KMS-11 (cell line): Measurements from ENCODE around the gene KLK7.

Experiments used
- H2AFZ ChIP-seq: fragments of 200-600 bp; sonication (generic); 2 replicates; pipeline ENCODE4 v1.6.1; 2016; ENCODE audit warnings: antibody characterized with exemption, mixed run types, low read depth
- H3K27ac ChIP-seq: fragments of 200-600 bp; sonication (generic); 2 replicates; pipeline ENCODE4 v1.6.1; 2016; ENCODE audit warnings: mild to moderate bottlenecking, mixed run types
- H3K27me3 ChIP-seq: fragments of 200-600 bp; sonication (generic); 2 replicates; pipeline ENCODE4 v1.6.1; 2017; ENCODE audit warnings: mild to moderate bottlenecking, low read depth, mixed run types, moderate library complexity; ENCODE audit not compliant: insufficient read depth
- H3K36me3 ChIP-seq: fragments of 200-600 bp; sonication (generic); 2 replicates; pipeline ENCODE4 v1.6.1; 2017; ENCODE audit warnings: mild to moderate bottlenecking, mixed run types; ENCODE audit not compliant: insufficient read depth
- H3K4me1 ChIP-seq: fragments of 200-600 bp; sonication (generic); 2 replicates; pipeline ENCODE4 v1.6.1; 2016; ENCODE audit warnings: mild to moderate bottlenecking, low read depth, mixed run types; ENCODE audit not compliant: poor library complexity, severe bottlenecking
- H3K4me2 ChIP-seq: fragments of 200-600 bp; sonication (generic); 2 replicates; pipeline ENCODE4 v1.7.0; 2016; ENCODE audit warnings: mild to moderate bottlenecking, mixed run types
- H3K4me3 ChIP-seq: fragments of 200-600 bp; sonication (generic); IDR thresholded peaks from 2 replicates; pipeline ENCODE4 v1.6.1; 2017; ENCODE audit warnings: low read depth, low read length, mixed read lengths; ENCODE audit not compliant: insufficient read depth
- H3K79me2 ChIP-seq: fragments of 200-600 bp; sonication (generic); 2 replicates; pipeline ENCODE4 v1.6.1; 2016; ENCODE audit warnings: low read depth, mixed run types; ENCODE audit not compliant: insufficient read depth
- H3K9ac ChIP-seq: fragments of 200-600 bp; sonication (generic); 2 replicates; pipeline ENCODE4 v1.6.1; 2016; ENCODE audit warnings: mild to moderate bottlenecking, mixed run types
- H4K20me1 ChIP-seq: fragments of 200-600 bp; sonication (generic); 2 replicates; pipeline ENCODE4 v1.6.1; 2016; ENCODE audit warnings: mild to moderate bottlenecking, mixed run types; ENCODE audit not compliant: insufficient read depth
- TF ChIP-seq, protein P1 (sequence below): fragments of 200-600 bp; sonication (generic); conservative IDR thresholded peaks from 2 replicates; pipeline ENCODE4 v1.6.1; 2017; ENCODE audit warnings: low read depth, mild to moderate bottlenecking, antibody characterized with exemption, low read length, moderate library complexity, mixed read lengths

Gene KLK7

DNA sequence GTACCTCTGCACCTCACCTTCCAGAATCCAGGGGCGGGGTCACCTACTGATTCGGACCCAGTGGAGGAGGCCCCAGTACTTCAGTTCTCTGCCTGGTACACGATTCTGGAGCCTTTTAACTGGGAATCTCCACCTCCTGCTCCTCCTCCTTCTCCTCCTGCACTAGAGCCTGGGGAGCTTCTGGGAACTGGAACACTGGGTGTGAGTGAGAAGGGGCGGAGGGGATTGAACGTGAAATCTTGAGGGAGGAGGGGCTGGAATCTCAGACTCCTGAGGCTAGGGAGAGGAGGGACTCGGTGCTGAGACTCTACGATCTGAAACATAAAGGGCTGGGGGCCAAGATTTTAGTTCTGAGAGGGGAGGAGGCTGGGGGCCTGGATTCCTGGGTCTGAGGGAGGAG is 17.8 kb upstream of the KLK7 start, which contains the start of gene KLK8:
TSS of gene KLK8 (minus strand) at position 90 of the 400 bp plus-strand sequence. CDS start 437 bp downstream, outside the sequence.
- H2AFZ ChIP-seq: no peak within 1 kb of the TSS
- H3K36me3 ChIP-seq: no peaks in the 10 kb centered on the region
- peaks cover 4% of the 10 kb centered on the region; the same call in 1 of the 2 replicates for H3K27me3 ChIP-seq
- TF ChIP-seq, protein P1, sequence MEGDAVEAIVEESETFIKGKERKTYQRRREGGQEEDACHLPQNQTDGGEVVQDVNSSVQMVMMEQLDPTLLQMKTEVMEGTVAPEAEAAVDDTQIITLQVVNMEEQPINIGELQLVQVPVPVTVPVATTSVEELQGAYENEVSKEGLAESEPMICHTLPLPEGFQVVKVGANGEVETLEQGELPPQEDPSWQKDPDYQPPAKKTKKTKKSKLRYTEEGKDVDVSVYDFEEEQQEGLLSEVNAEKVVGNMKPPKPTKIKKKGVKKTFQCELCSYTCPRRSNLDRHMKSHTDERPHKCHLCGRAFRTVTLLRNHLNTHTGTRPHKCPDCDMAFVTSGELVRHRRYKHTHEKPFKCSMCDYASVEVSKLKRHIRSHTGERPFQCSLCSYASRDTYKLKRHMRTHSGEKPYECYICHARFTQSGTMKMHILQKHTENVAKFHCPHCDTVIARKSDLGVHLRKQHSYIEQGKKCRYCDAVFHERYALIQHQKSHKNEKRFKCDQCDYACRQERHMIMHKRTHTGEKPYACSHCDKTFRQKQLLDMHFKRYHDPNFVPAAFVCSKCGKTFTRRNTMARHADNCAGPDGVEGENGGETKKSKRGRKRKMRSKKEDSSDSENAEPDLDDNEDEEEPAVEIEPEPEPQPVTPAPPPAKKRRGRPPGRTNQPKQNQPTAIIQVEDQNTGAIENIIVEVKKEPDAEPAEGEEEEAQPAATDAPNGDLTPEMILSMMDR: no peak
- no peak within 1 kb of the TSS for H3K4me3 ChIP-seq
- no peaks in the 10 kb centered on the region for H4K20me1 ChIP-seq
- H3K4me2 ChIP-seq: no peak within 1 kb of the TSS
- no peaks in the 10 kb centered on the region for H3K79me2 ChIP-seq
- H3K4me1 ChIP-seq: no peaks in the 10 kb centered on the region
- no peak within 1 kb of the TSS for H3K9ac ChIP-seq
- no peak within 1 kb of the TSS for H3K27ac ChIP-seq

DNA sequence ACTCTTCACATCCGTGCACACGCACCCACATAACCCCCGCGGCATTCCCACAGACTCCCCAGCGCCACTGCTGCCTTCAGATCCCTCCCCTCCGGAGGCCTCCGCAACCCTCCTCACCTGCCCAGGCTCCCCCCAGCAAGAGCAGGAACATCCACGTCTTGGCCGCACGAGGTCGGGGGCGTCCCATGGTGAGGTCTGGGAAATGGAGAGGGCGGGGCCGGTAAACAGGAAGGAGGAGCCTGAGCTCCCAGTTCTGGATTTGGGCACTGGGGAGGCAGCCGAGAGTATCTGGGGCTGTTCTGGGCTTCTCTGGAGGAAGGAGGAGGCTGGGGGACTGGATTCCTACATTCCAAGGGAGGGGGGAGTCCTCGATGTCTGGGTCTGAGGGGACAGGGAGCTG is 17.3 kb upstream of the KLK7 start:
- no peaks in the 10 kb centered on the region for H3K36me3 ChIP-seq
- no peaks in the 10 kb centered on the region for H3K79me2 ChIP-seq
- H3K27me3 ChIP-seq: peaks cover 4% of the 10 kb centered on the region; the same call in 1 of the 2 replicates
- no peaks in the 10 kb centered on the region for H4K20me1 ChIP-seq
- TF ChIP-seq, protein P1: no peak
- H3K9ac ChIP-seq: no peak overlapping the region
- no peak overlapping the region for H3K4me2 ChIP-seq
- H3K4me3 ChIP-seq: no peak overlapping the region
- H3K27ac ChIP-seq: no peak overlapping the region
- H2AFZ ChIP-seq: no peak overlapping the region
- no peaks in the 10 kb centered on the region for H3K4me1 ChIP-seq

- no peak overlapping the region for H3K9ac ChIP-seq
- no peak overlapping the region for H3K4me3 ChIP-seq
- no peak overlapping the region for H3K4me2 ChIP-seq
- no peaks in the 10 kb centered on the region for H3K4me1 ChIP-seq
- no peak overlapping the region for H2AFZ ChIP-seq
- TF ChIP-seq, protein P1: no peak
- peaks cover 4% of the 10 kb centered on the region; the same call in 1 of the 2 replicates for H3K27me3 ChIP-seq
- no peaks in the 10 kb centered on the region for H3K79me2 ChIP-seq
- no peak overlapping the region for H3K27ac ChIP-seq
- H3K36me3 ChIP-seq: no peaks in the 10 kb centered on the region
- no peaks in the 10 kb centered on the region for H4K20me1 ChIP-seq
Observed at GRCh38 chr19:51000426-51000825, 16.7 kb upstream of the KLK7 start.

DNA sequence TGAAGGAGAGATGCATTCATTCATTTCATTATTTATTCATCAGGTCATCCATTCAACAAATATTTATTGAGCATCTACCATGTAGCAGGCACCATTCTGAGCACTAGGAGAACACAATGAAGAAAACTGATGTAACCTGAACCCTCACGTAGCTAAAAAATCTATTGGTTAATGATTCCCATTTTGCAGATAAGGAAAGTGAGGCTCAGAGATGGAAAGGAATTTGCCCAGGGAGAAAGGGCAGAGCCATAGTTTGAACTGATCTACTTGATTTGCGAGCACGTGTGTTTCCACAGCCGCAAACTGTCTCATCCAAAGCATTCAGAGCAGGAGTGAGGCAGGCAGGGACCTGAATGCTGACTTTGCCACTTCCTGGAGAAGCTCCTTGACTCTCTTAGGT is 15.0 kb upstream of the KLK7 start:
- Histone ChIP-seq H3K36me3 (no peaks in the 10 kb centered on the region), H3K79me2 (no peaks in the 10 kb centered on the region), H3K4me3 (no peak overlapping the region), H3K4me1 (no peaks in the 10 kb centered on the region), H3K27me3 (peaks cover 2% of the 10 kb centered on the region; the same call in 1 of the 2 replicates), H3K27ac (no peak overlapping the region), H4K20me1 (no peaks in the 10 kb centered on the region), H3K9ac (no peak overlapping the region), H3K4me2 (no peak overlapping the region), H2AFZ (no peak overlapping the region)
- TF ChIP-seq, protein P1: no peak
